ENCODE measurements around the gene GRHL1. TPM values are rescaled to one million over a fixed set of nuclear protein-coding genes. Genes with fewer than 3 reads are reported as not detected.

GRHL1 gene
- total and polyA plus RNA-seq, 12 donors: 0.57 to 2.6 (median 1.2) TPM; not detected in 1

DNA sequence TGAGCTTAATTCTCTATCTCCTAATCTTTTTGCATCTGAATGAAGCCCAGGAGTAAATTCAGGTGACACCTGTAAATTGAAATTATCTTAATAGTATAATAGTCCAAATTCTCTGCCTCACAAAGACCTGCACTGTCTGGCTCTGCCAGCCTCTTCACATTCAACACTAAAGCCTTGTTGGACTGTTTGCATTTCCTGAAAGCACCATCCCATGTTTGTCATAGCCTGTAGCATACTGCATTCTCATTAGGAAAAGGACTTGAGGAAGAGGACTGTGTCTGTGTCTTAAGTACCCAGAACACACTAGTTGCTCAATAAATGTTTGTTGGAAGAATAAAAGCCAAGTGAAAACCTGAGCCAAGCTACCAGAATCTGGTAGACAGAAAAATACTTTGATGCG lies 42.9 kb upstream of the GRHL1 start:
- 95 to 100% (median 99%) methylated on average over 1 of the region's 1 CpG for WGBS, 4 donors
- no peak overlapping the region for H3K4me3 ChIP-seq
- H3K36me3 ChIP-seq (replicated peaks in 1 of 2): no peaks in the 10 kb centered on the region
- intact Hi-C loops (cut with DNase I): no loop called here
- H3K27me3 ChIP-seq: no peaks in the 10 kb centered on the region
- TF ChIP-seq, protein P1, sequence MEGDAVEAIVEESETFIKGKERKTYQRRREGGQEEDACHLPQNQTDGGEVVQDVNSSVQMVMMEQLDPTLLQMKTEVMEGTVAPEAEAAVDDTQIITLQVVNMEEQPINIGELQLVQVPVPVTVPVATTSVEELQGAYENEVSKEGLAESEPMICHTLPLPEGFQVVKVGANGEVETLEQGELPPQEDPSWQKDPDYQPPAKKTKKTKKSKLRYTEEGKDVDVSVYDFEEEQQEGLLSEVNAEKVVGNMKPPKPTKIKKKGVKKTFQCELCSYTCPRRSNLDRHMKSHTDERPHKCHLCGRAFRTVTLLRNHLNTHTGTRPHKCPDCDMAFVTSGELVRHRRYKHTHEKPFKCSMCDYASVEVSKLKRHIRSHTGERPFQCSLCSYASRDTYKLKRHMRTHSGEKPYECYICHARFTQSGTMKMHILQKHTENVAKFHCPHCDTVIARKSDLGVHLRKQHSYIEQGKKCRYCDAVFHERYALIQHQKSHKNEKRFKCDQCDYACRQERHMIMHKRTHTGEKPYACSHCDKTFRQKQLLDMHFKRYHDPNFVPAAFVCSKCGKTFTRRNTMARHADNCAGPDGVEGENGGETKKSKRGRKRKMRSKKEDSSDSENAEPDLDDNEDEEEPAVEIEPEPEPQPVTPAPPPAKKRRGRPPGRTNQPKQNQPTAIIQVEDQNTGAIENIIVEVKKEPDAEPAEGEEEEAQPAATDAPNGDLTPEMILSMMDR (IDR thresholded peaks at IDR 0.05): no peak
- TF ChIP-seq POLR2A (IDR thresholded peaks at IDR 0.05): no peak
- no peak overlapping the region for H3K27ac ChIP-seq
- no peaks in the 10 kb centered on the region for H3K4me1 ChIP-seq (replicated peaks in 1 of 2)
- H3K9me3 ChIP-seq (replicated peaks in 1 of 3): no peaks in the 10 kb centered on the region
- DNase-seq: no peak

DNA sequence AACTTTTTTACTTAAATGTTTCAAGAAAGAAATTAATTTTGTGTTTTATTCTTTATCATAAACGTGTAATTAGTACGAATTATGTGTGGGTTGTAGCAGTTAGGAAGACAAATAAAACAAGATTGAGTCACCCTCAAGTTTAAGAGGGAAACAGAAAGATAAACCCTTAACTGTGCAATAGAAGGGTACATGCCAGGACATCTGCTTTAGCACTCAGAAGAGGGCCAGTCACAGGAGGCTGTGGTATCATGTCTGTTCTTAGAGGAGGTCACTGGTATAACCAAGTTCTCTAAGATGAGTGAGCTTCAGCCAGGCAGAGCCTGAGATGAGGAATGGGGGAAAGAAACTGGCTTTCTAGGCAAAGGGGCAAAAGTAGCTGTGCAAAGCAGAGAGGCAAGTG lies 42.4 kb upstream of the GRHL1 start:
- DNase-seq: no peak
- 85 to 94% (median 90%) methylated on average over 2 of the region's 2 CpGs for WGBS, 4 donors
- intact Hi-C loops (cut with DNase I): no loop called here
- Histone ChIP-seq H3K4me3 (no peak overlapping the region), H3K9me3 (replicated peaks in 1 of 3) (no peaks in the 10 kb centered on the region), H3K4me1 (replicated peaks in 1 of 2) (no peaks in the 10 kb centered on the region), H3K36me3 (replicated peaks in 1 of 2) (no peaks in the 10 kb centered on the region), H3K27me3 (no peaks in the 10 kb centered on the region), H3K27ac (no peak overlapping the region)
- TF ChIP-seq POLR2A (IDR thresholded peaks at IDR 0.05): no peak
- TF ChIP-seq, protein P1 (IDR thresholded peaks at IDR 0.05): no peak

DNA sequence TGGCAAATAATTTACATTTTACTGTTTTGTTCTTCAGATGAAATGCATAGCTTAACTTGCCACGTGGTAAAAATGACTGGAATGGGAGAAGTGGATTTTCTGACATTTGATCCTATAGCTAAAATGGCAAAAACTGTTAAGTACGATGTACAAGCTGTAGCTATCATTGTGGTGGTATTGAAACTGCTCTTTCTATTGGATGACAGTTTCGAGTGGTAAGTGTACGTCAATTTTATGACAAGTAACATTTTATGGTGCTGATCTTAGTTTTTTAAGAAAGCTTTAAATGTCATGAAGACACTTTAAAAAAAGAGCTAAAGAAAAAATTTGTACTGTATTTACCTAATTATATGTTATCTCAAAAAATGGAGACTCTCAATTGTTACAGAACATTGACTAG lies 40.8 kb upstream of the GRHL1 start:
- intact Hi-C loops (cut with DNase I): no loop called here
- WGBS, 4 donors: 68 to 92% (median 76%) methylated on average over 4 of the region's 4 CpGs
- no peaks in the 10 kb centered on the region for H3K9me3 ChIP-seq (replicated peaks in 1 of 3)

DNA sequence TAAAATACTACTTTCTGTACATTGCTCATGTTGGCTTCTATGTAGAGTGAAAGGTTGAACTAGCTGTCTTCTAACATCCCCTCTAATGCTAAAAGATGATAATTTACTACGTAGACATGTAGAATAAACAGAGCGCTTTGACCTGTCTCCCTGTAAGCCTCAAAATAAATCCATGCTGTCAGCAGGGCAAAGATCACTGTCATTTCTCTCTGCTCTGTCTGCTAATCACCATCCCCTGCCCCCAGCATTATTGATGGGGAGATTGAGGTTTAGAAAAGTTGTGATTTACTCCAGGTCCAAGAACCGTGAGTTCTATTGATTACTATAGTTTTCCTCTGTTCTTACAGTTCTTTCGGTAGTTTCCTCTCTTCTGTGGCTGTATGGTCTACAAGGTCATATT lies 39.0 kb upstream of the GRHL1 start:
- intact Hi-C loops (cut with DNase I): no loop called here
- Histone ChIP-seq H3K36me3 (replicated peaks in 1 of 2) (no peaks in the 10 kb centered on the region), H3K4me1 (replicated peaks in 1 of 2) (no peaks in the 10 kb centered on the region), H3K27ac (no peak overlapping the region), H3K27me3 (no peaks in the 10 kb centered on the region), H3K4me3 (no peak overlapping the region), H3K9me3 (replicated peaks in 1 of 3) (no peaks in the 10 kb centered on the region)
- WGBS, 4 donors: 90 to 94% (median 93%) methylated on average over 4 of the region's 4 CpGs
- TF ChIP-seq, protein P1 (IDR thresholded peaks at IDR 0.05): no peak
- TF ChIP-seq POLR2A (IDR thresholded peaks at IDR 0.05): no peak
- no peak for DNase-seq

More for the DNA sequence above, 40.8 kb upstream of the GRHL1 start:
- no peak for TF ChIP-seq POLR2A (IDR thresholded peaks at IDR 0.05)
- TF ChIP-seq, protein P1 (IDR thresholded peaks at IDR 0.05): no peak
- H3K36me3 ChIP-seq (replicated peaks in 1 of 2): no peaks in the 10 kb centered on the region
- H3K4me1 ChIP-seq (replicated peaks in 1 of 2): no peaks in the 10 kb centered on the region
- no peak for DNase-seq
- H3K27me3 ChIP-seq: no peaks in the 10 kb centered on the region
- no peak overlapping the region for H3K27ac ChIP-seq
- H3K4me3 ChIP-seq: no peak overlapping the region
